ENCODE data around the gene TRAPPC11.

Gene TRAPPC11

GRCh38 chr4:183691897-183692296, 32.8 kb downstream of the TRAPPC11 start:
- TF ChIP-seq POLR2A (IDR thresholded peaks at IDR 0.05; ENCODE audit: extremely low read depth, insufficient read length) (no peak), MYC (IDR thresholded peaks at IDR 0.05; ENCODE audit: low read depth, low read length) (no peak), MAX (IDR thresholded peaks at IDR 0.05; ENCODE audit: low read depth, low read length) (no peak), CTCF (IDR thresholded peaks at IDR 0.05; ENCODE audit: low read depth, low read length) (no peak)
- no peak for DNase-seq (ENCODE audit: low read depth)
- H3K4me3 ChIP-seq (ENCODE audit: low read depth, low read length) = no peak overlapping the region

GRCh38 chr4:183698909-183699308, 39.8 kb downstream of the TRAPPC11 start:
- DNase-seq (ENCODE audit: low read depth) = no peak
- TF ChIP-seq CTCF (IDR thresholded peaks at IDR 0.05; ENCODE audit: low read depth, low read length) (no peak), MYC (IDR thresholded peaks at IDR 0.05; ENCODE audit: low read depth, low read length) (no peak), POLR2A (IDR thresholded peaks at IDR 0.05; ENCODE audit: extremely low read depth, insufficient read length) (no peak), MAX (IDR thresholded peaks at IDR 0.05; ENCODE audit: low read depth, low read length) (no peak)
- no peak overlapping the region for H3K4me3 ChIP-seq (ENCODE audit: low read depth, low read length)

- no peak for DNase-seq (ENCODE audit: low read depth)
- no peak overlapping the region for H3K4me3 ChIP-seq (ENCODE audit: low read depth, low read length)
- TF ChIP-seq MAX (IDR thresholded peaks at IDR 0.05; ENCODE audit: low read depth, low read length) = no peak
- no peak for TF ChIP-seq CTCF (IDR thresholded peaks at IDR 0.05; ENCODE audit: low read depth, low read length)
- TF ChIP-seq MYC (IDR thresholded peaks at IDR 0.05; ENCODE audit: low read depth, low read length) = no peak
- TF ChIP-seq POLR2A (IDR thresholded peaks at IDR 0.05; ENCODE audit: extremely low read depth, insufficient read length) = no peak
Measured at GRCh38 chr4:183700407-183700806, 41.3 kb downstream of the TRAPPC11 start.

GRCh38 chr4:183702492-183702891, 43.4 kb downstream of the TRAPPC11 start:
- TF ChIP-seq POLR2A (IDR thresholded peaks at IDR 0.05; ENCODE audit: extremely low read depth, insufficient read length) (no peak), MYC (IDR thresholded peaks at IDR 0.05; ENCODE audit: low read depth, low read length) (no peak), MAX (IDR thresholded peaks at IDR 0.05; ENCODE audit: low read depth, low read length) (no peak), CTCF (IDR thresholded peaks at IDR 0.05; ENCODE audit: low read depth, low read length) (no peak)
- no peak for DNase-seq (ENCODE audit: low read depth)

GRCh38 chr4:183714626-183715025, 55.5 kb downstream of the TRAPPC11 start:
- DNase-seq (ENCODE audit: low read depth) = no peak
- no peak overlapping the region for H3K4me3 ChIP-seq (ENCODE audit: low read depth, low read length)
- TF ChIP-seq MAX (IDR thresholded peaks at IDR 0.05; ENCODE audit: low read depth, low read length) (no peak), MYC (IDR thresholded peaks at IDR 0.05; ENCODE audit: low read depth, low read length) (no peak), CTCF (IDR thresholded peaks at IDR 0.05; ENCODE audit: low read depth, low read length) (no peak), POLR2A (IDR thresholded peaks at IDR 0.05; ENCODE audit: extremely low read depth, insufficient read length) (no peak)

More at GRCh38 chr4:183702492-183702891, 43.4 kb downstream of the TRAPPC11 start:
- H3K4me3 ChIP-seq (ENCODE audit: low read depth, low read length) = no peak overlapping the region

GRCh38 chr4:183716302-183716701, 57.2 kb downstream of the TRAPPC11 start:
- no peak for TF ChIP-seq MAX (IDR thresholded peaks at IDR 0.05; ENCODE audit: low read depth, low read length)
- TF ChIP-seq POLR2A (IDR thresholded peaks at IDR 0.05; ENCODE audit: extremely low read depth, insufficient read length) = no peak
- H3K4me3 ChIP-seq (ENCODE audit: low read depth, low read length) = no peak overlapping the region
- no peak for DNase-seq (ENCODE audit: low read depth)
